ENCODE data around the gene NSFL1C.

NSFL1C gene

GRCh38 chr20:1469925-1470571 lies 3.4 kb upstream of the NSFL1C start:
- Histone ChIP-seq H3K4me1 (ENCODE audit: control insufficient read depth, insufficient read depth, low read length) (peaks cover 18% of the 10 kb centered on the region), H3K9ac (ENCODE audit: low read length) (no peak overlapping the region), H3K36me3 (ENCODE audit: control insufficient read depth, insufficient read depth, low read length) (peaks cover 5% of the 10 kb centered on the region; the same call in 1 of the 2 replicates), H3K9me3 (ENCODE audit: control insufficient read depth, insufficient read depth, low read depth, low read length) (no peaks in the 10 kb centered on the region), H3K4me3 (ENCODE audit: low read depth, low read length) (no peak overlapping the region), H3K27me3 (ENCODE audit: control insufficient read depth, insufficient read depth, low read length) (no peaks in the 10 kb centered on the region), H3K27ac (ENCODE audit: low read depth, low read length) (no peak overlapping the region)

- H3K27ac ChIP-seq (ENCODE audit: low read depth, low read length): no peak overlapping the region
- no peaks in the 10 kb centered on the region for H3K9me3 ChIP-seq (ENCODE audit: control insufficient read depth, insufficient read depth, low read depth, low read length)
- no peak overlapping the region for H3K9ac ChIP-seq (ENCODE audit: low read length)
- H3K27me3 ChIP-seq (ENCODE audit: control insufficient read depth, insufficient read depth, low read length): no peaks in the 10 kb centered on the region
- H3K4me3 ChIP-seq (ENCODE audit: low read depth, low read length): no peak overlapping the region
- H3K36me3 ChIP-seq (ENCODE audit: control insufficient read depth, insufficient read depth, low read length): peaks cover 12% of the 10 kb centered on the region
- peaks cover 18% of the 10 kb centered on the region for H3K4me1 ChIP-seq (ENCODE audit: control insufficient read depth, insufficient read depth, low read length)
These were observed 2.8 kb upstream of the NSFL1C start for GRCh38 chr20:1469306-1469905.

- H3K4me1 ChIP-seq (ENCODE audit: control insufficient read depth, insufficient read depth, low read length): peaks cover 18% of the 10 kb centered on the region
- H3K9ac ChIP-seq (ENCODE audit: low read length): no peak overlapping the region
- H3K27ac ChIP-seq (ENCODE audit: low read depth, low read length): no peak overlapping the region
- no peaks in the 10 kb centered on the region for H3K27me3 ChIP-seq (ENCODE audit: control insufficient read depth, insufficient read depth, low read length)
- H3K9me3 ChIP-seq (ENCODE audit: control insufficient read depth, insufficient read depth, low read depth, low read length): no peaks in the 10 kb centered on the region
- peaks cover 24% of the 10 kb centered on the region for H3K36me3 ChIP-seq (ENCODE audit: control insufficient read depth, insufficient read depth, low read length)
- H3K4me3 ChIP-seq (ENCODE audit: low read depth, low read length): no peak overlapping the region
These were observed 1.5 kb upstream of the NSFL1C start for GRCh38 chr20:1468117-1468624.

- Histone ChIP-seq H3K27me3 (ENCODE audit: control insufficient read depth, insufficient read depth, low read length) (no peaks in the 10 kb centered on the region), H3K9ac (ENCODE audit: low read length) (peak overlapping the region; percentile 22), H3K4me1 (ENCODE audit: control insufficient read depth, insufficient read depth, low read length) (peaks cover 18% of the 10 kb centered on the region), H3K27ac (ENCODE audit: low read depth, low read length) (no peak overlapping the region), H3K9me3 (ENCODE audit: control insufficient read depth, insufficient read depth, low read depth, low read length) (no peaks in the 10 kb centered on the region), H3K4me3 (ENCODE audit: low read depth, low read length) (peak overlapping the region; percentile 44), H3K36me3 (ENCODE audit: control insufficient read depth, insufficient read depth, low read length) (peaks cover 30% of the 10 kb centered on the region)
These were observed 887 bp upstream of the NSFL1C start for GRCh38 chr20:1467355-1468116.

GRCh38 chr20:1467082-1467354 lies 369 bp upstream of the NSFL1C start:
- Histone ChIP-seq H3K9ac (ENCODE audit: low read length) (peak overlapping the region; percentile 22), H3K27me3 (ENCODE audit: control insufficient read depth, insufficient read depth, low read length) (no peaks in the 10 kb centered on the region), H3K4me3 (ENCODE audit: low read depth, low read length) (peak overlapping the region; percentile 44), H3K27ac (ENCODE audit: low read depth, low read length) (no peak overlapping the region), H3K36me3 (ENCODE audit: control insufficient read depth, insufficient read depth, low read length) (peaks cover 33% of the 10 kb centered on the region), H3K9me3 (ENCODE audit: control insufficient read depth, insufficient read depth, low read depth, low read length) (no peaks in the 10 kb centered on the region), H3K4me1 (ENCODE audit: control insufficient read depth, insufficient read depth, low read length) (peaks cover 18% of the 10 kb centered on the region)

- Histone ChIP-seq H3K4me1 (ENCODE audit: control insufficient read depth, insufficient read depth, low read length) (peaks cover 18% of the 10 kb centered on the region), H3K27me3 (ENCODE audit: control insufficient read depth, insufficient read depth, low read length) (no peaks in the 10 kb centered on the region), H3K36me3 (ENCODE audit: control insufficient read depth, insufficient read depth, low read length) (peaks cover 46% of the 10 kb centered on the region), H3K9me3 (ENCODE audit: control insufficient read depth, insufficient read depth, low read depth, low read length) (no peaks in the 10 kb centered on the region), H3K27ac (ENCODE audit: low read depth, low read length) (peak overlapping the region; percentile 96), H3K9ac (ENCODE audit: low read length) (peak overlapping the region; percentile 92), H3K4me3 (ENCODE audit: low read depth, low read length) (peak overlapping the region; percentile 99)
These were observed 1.0 kb downstream of the NSFL1C start for GRCh38 chr20:1465470-1466210.

- Histone ChIP-seq H3K9ac (ENCODE audit: low read length) (no peak overlapping the region), H3K27me3 (ENCODE audit: control insufficient read depth, insufficient read depth, low read length) (no peaks in the 10 kb centered on the region), H3K4me1 (ENCODE audit: control insufficient read depth, insufficient read depth, low read length) (peaks cover 18% of the 10 kb centered on the region), H3K27ac (ENCODE audit: low read depth, low read length) (no peak overlapping the region), H3K9me3 (ENCODE audit: control insufficient read depth, insufficient read depth, low read depth, low read length) (no peaks in the 10 kb centered on the region), H3K4me3 (ENCODE audit: low read depth, low read length) (no peak overlapping the region), H3K36me3 (ENCODE audit: control insufficient read depth, insufficient read depth, low read length) (peaks cover 62% of the 10 kb centered on the region)
These were observed 2.6 kb downstream of the NSFL1C start for GRCh38 chr20:1463971-1464570.

- Histone ChIP-seq H3K9me3 (ENCODE audit: control insufficient read depth, insufficient read depth, low read depth, low read length) (no peaks in the 10 kb centered on the region), H3K9ac (ENCODE audit: low read length) (no peak overlapping the region), H3K4me1 (ENCODE audit: control insufficient read depth, insufficient read depth, low read length) (peaks cover 15% of the 10 kb centered on the region), H3K4me3 (ENCODE audit: low read depth, low read length) (no peak overlapping the region), H3K27me3 (ENCODE audit: control insufficient read depth, insufficient read depth, low read length) (no peaks in the 10 kb centered on the region), H3K36me3 (ENCODE audit: control insufficient read depth, insufficient read depth, low read length) (peaks cover 74% of the 10 kb centered on the region), H3K27ac (ENCODE audit: low read depth, low read length) (no peak overlapping the region)
These were observed 3.8 kb downstream of the NSFL1C start for GRCh38 chr20:1462834-1463233.

- Histone ChIP-seq H3K4me3 (ENCODE audit: low read depth, low read length) (no peak overlapping the region), H3K9ac (ENCODE audit: low read length) (no peak overlapping the region), H3K27me3 (ENCODE audit: control insufficient read depth, insufficient read depth, low read length) (no peaks in the 10 kb centered on the region), H3K27ac (ENCODE audit: low read depth, low read length) (no peak overlapping the region), H3K9me3 (ENCODE audit: control insufficient read depth, insufficient read depth, low read depth, low read length) (no peaks in the 10 kb centered on the region), H3K36me3 (ENCODE audit: control insufficient read depth, insufficient read depth, low read length) (peaks cover 82% of the 10 kb centered on the region), H3K4me1 (ENCODE audit: control insufficient read depth, insufficient read depth, low read length) (peaks cover 7% of the 10 kb centered on the region)
These were observed 4.6 kb downstream of the NSFL1C start for GRCh38 chr20:1462001-1462400.

GRCh38 chr20:1460275-1460674 lies 6.4 kb downstream of the NSFL1C start:
- Histone ChIP-seq H3K36me3 (ENCODE audit: control insufficient read depth, insufficient read depth, low read length) (peaks cover 94% of the 10 kb centered on the region), H3K9me3 (ENCODE audit: control insufficient read depth, insufficient read depth, low read depth, low read length) (no peaks in the 10 kb centered on the region), H3K4me3 (ENCODE audit: low read depth, low read length) (no peak overlapping the region), H3K27me3 (ENCODE audit: control insufficient read depth, insufficient read depth, low read length) (no peaks in the 10 kb centered on the region), H3K27ac (ENCODE audit: low read depth, low read length) (no peak overlapping the region), H3K4me1 (ENCODE audit: control insufficient read depth, insufficient read depth, low read length) (peaks cover under 1% of the 10 kb centered on the region; the same call in 1 of the 2 replicates), H3K9ac (ENCODE audit: low read length) (no peak overlapping the region)
